ENCODE data around the gene PSD2.

PSD2 gene

DNA sequence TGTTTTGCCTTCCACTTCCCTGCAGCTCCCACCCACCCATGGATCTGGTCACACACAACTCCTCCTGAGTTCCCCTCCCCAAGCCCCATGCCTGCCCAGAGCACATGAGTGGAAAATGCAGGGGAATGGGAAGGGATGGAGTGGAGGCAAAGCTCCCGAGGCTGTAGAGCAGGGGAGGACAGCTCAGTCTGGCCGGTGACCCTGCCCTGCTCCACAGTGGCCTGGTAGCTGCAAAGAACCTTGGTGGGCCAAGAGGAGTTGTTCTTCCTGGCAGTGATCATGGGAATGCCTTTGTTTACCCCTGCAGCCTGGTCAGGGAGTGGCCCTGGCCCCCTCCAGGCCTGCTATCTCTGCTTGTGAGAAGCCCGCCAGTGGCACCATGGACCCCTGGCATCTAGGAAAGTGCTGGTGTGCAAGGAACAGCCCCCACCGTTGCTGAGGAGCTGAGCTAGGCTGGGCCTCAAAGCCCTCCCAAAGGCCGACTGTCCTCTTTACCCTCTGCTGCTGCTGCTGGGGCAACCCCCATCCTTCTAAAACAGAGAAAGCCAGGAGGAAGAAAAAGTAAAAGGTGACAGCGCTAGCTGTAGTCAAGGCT lies 60.4 kb downstream of the PSD2 start:
- no peaks in the 10 kb centered on the region for H3K9me3 Mint-ChIP-seq
- no peaks in the 10 kb centered on the region for H3K27me3 Mint-ChIP-seq
- no peaks in the 10 kb centered on the region for H3K4me1 Mint-ChIP-seq (ENCODE audit: low read depth)
- no peaks in the 10 kb centered on the region for H3K36me3 Mint-ChIP-seq (ENCODE audit: low read depth)
- H3K27ac Mint-ChIP-seq: no peak overlapping the region
- no peak overlapping the region for H3K4me3 Mint-ChIP-seq

DNA sequence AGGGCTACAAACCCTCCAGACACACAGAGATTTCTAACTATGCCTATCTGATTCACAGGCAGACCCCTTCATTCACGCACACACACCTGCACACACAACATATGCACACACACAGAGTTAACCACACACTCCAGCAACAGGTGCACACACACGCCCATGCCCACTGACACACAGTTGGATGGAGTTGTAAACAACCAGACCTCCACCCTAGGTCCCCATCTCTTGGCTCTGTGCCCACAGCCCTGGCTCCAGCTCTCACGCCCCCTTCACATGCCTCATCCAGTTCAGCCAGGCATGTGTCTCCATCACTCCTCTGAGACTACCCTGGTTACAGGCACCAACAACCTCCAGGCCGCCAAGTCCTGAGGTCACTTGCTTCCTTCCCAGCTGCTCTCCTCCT lies 61.1 kb downstream of the PSD2 start:
- Mint-ChIP-seq H3K27ac (no peak overlapping the region), H3K4me1 (ENCODE audit: low read depth) (no peaks in the 10 kb centered on the region), H3K4me3 (no peak overlapping the region), H3K36me3 (ENCODE audit: low read depth) (no peaks in the 10 kb centered on the region), H3K9me3 (no peaks in the 10 kb centered on the region), H3K27me3 (no peaks in the 10 kb centered on the region)

DNA sequence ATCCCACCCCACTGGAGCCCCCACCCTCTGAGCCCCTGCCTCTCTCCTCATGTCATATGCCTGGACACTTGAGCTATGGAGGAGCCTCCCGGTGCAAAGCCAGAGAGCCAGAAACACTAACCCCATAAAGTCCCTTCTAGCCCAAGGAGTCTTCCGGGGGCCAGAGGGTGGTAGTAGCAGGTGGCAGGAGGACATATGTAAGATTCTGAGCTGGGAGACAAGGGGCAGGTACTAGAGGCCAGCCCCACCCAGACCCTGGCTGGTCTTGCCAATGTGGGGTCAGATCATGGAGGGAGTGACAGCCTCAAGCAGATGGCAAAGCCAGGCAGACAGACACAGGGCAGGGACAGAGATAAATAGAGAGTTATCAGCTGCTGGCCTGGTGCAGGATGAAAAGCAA lies 63.4 kb downstream of the PSD2 start:
- no peak overlapping the region for H3K27ac Mint-ChIP-seq
- H3K27me3 Mint-ChIP-seq: no peaks in the 10 kb centered on the region
- no peak overlapping the region for H3K4me3 Mint-ChIP-seq
- H3K9me3 Mint-ChIP-seq: no peaks in the 10 kb centered on the region
- H3K4me1 Mint-ChIP-seq (ENCODE audit: low read depth): no peaks in the 10 kb centered on the region
- H3K36me3 Mint-ChIP-seq (ENCODE audit: low read depth): no peaks in the 10 kb centered on the region

DNA sequence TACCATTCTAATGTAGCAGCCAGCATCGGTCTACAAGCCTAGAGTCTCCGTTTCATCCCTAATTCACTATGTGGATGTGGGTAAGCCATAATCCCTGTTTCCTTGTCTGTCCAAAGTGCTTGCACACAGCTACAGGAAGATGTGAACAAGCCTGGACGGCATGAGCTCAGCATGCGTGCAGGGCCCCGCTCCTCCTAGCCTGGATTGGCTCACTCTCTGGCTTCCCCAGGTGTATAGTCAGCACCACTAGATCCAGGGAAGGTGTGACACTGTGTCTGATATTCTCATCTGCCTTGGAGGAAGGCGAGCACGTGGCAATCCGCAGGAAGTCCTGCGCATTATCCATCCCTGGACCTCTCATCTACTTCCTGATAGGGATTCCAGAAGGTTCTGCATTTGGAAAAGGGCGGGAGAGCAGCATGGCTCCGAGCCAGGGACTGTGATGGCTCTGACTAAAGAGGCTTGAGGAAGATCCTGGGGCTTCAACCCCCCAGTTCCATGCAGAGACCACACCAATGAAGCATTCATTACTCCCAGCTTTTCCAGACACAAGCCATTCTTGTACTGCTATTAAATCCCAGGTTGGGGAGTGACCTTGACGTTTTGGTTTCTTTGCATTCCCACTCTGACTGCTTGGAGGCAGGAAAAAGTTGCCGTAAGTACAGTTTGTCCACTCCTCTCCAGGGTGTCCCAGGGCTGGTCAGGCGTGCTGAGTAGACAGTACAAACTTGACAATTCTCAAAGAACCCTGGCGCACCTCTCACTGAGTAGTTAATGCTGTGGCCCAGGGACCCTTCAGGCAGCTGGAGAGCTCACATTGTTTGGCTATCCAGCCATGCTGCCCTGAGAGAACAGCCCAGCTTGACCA lies 65.6 kb downstream of the PSD2 start:
- Mint-ChIP-seq H3K4me1 (ENCODE audit: low read depth) (no peaks in the 10 kb centered on the region), H3K27ac (no peak overlapping the region), H3K9me3 (no peaks in the 10 kb centered on the region), H3K4me3 (no peak overlapping the region), H3K36me3 (ENCODE audit: low read depth) (no peaks in the 10 kb centered on the region), H3K27me3 (no peaks in the 10 kb centered on the region)

DNA sequence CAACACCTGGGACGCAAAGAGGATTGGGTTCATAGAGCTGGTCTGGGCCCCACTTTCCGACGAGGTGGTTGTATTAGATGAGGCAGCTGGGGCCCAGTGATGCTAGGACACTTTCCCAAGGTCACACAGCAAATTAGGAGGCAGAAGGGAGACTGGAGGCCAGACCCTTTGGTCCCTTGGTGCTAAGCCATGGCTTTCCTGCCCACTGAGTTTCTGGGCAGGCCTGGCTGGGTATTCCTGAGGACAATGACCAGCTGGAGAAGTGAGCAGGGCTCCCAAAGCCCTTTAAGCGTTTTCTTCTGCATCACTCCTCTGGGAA lies 66.2 kb downstream of the PSD2 start:
- H3K9me3 Mint-ChIP-seq: no peaks in the 10 kb centered on the region
- H3K27ac Mint-ChIP-seq: no peak overlapping the region
- H3K27me3 Mint-ChIP-seq: no peaks in the 10 kb centered on the region
- H3K4me1 Mint-ChIP-seq (ENCODE audit: low read depth): no peaks in the 10 kb centered on the region
- no peaks in the 10 kb centered on the region for H3K36me3 Mint-ChIP-seq (ENCODE audit: low read depth)
- H3K4me3 Mint-ChIP-seq: no peak overlapping the region

- Mint-ChIP-seq H3K9me3 (no peaks in the 10 kb centered on the region), H3K27me3 (no peaks in the 10 kb centered on the region), H3K27ac (no peak overlapping the region)
These were observed 66.7 kb downstream of the PSD2 start for GRCh38 chr5:139862313-139862712.

DNA sequence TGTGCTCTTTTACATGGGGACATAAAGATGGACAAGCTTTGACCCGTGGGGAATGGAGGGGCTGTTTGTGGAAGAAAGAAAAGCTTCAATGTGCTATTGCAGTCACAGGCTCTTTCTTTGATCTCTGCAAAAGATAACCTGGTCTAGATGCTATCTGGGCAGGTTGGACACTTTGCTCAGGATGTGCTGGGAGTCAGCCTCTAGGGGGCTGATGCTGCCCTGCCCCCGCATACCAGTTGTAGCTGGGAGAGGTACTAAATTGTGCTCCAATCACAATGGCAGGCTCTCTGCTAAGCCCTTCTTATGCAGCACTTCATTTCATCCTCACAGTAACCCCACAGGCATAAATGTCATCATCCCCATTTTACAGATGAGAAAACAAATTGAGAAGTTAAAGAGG lies 67.2 kb downstream of the PSD2 start:
- Mint-ChIP-seq H3K4me3 (no peak overlapping the region), H3K36me3 (ENCODE audit: low read depth) (no peaks in the 10 kb centered on the region), H3K27me3 (no peaks in the 10 kb centered on the region), H3K4me1 (ENCODE audit: low read depth) (no peaks in the 10 kb centered on the region), H3K27ac (no peak overlapping the region), H3K9me3 (no peaks in the 10 kb centered on the region)

More at GRCh38 chr5:139862313-139862712, 66.7 kb downstream of the PSD2 start:
- no peak overlapping the region for H3K4me3 Mint-ChIP-seq
- H3K4me1 Mint-ChIP-seq (ENCODE audit: low read depth): no peaks in the 10 kb centered on the region
- no peaks in the 10 kb centered on the region for H3K36me3 Mint-ChIP-seq (ENCODE audit: low read depth)

- Mint-ChIP-seq H3K4me3 (no peak overlapping the region), H3K9me3 (no peaks in the 10 kb centered on the region), H3K36me3 (ENCODE audit: low read depth) (no peaks in the 10 kb centered on the region), H3K27me3 (no peaks in the 10 kb centered on the region), H3K27ac (no peak overlapping the region), H3K4me1 (ENCODE audit: low read depth) (no peaks in the 10 kb centered on the region)
These were observed 67.8 kb downstream of the PSD2 start for GRCh38 chr5:139863361-139863760.

GRCh38 chr5:139863855-139864558 lies 68.4 kb downstream of the PSD2 start:
- no peak overlapping the region for H3K27ac Mint-ChIP-seq
- no peak overlapping the region for H3K4me3 Mint-ChIP-seq
- H3K9me3 Mint-ChIP-seq: no peaks in the 10 kb centered on the region
- no peaks in the 10 kb centered on the region for H3K4me1 Mint-ChIP-seq (ENCODE audit: low read depth)
- H3K36me3 Mint-ChIP-seq (ENCODE audit: low read depth): no peaks in the 10 kb centered on the region
- H3K27me3 Mint-ChIP-seq: no peaks in the 10 kb centered on the region

DNA sequence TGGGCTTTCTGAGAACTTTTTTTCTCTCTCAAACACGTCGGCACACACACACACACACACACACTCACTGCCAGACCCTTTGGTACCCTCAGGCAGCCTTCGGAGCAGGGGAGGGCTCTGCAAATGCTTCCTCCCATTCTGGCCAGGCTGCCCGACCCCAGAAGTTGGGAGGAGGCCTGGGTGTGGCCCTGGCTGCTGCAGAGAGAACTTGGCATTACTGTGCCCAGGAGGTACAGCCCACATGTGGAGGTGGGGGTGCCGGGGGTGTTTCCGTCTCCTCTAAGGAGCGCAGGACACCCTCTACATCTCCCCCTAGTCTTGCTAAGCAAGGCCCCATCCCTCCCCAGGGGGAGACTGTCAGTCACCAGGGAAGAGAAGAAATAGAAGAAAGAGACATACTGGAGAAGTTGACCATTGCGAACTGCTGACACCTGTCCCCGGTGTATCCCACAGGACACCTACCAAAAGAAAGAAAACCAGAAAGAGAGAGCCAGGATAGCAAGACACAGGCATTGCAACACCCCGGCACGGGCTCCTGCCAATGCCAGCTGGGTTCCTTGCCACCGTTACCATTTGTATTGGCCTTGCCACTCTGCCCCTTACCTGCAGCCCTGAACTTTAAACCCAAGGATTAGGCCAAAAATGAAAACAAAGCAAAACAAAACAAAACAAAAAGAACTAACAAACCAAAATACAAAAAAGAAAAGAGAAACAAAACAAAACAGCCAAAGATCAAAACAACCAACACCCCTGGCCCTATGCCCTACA lies 69.3 kb downstream of the PSD2 start:
- Mint-ChIP-seq H3K4me1 (ENCODE audit: low read depth) (no peaks in the 10 kb centered on the region), H3K27me3 (no peaks in the 10 kb centered on the region), H3K36me3 (ENCODE audit: low read depth) (no peaks in the 10 kb centered on the region)

GRCh38 chr5:139867109-139867508 lies 71.5 kb downstream of the PSD2 start:
- no peaks in the 10 kb centered on the region for H3K27me3 Mint-ChIP-seq
- no peaks in the 10 kb centered on the region for H3K9me3 Mint-ChIP-seq
- H3K27ac Mint-ChIP-seq: no peak overlapping the region

More for the DNA sequence above, 69.3 kb downstream of the PSD2 start:
- no peaks in the 10 kb centered on the region for H3K9me3 Mint-ChIP-seq
- no peak overlapping the region for H3K27ac Mint-ChIP-seq
- H3K4me3 Mint-ChIP-seq: no peak overlapping the region

DNA sequence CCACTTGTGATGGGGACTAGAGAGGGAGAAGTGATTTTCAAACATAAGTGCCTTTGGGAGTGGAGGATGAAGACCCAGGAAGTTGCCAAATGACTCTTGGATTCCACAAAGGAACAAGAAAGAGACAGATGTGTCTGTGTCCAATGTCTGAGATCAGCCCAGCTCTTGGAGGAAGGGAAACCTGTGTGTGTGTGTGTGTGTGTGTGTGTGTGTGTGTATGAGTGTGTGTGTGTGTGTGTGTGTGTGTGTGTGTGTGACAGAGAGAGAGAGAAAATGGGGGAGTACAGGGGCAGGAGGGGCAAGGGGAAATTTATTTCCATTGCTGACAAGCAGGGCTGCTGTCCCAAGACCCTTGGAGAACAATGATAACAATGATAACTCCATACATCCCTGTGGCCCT lies 72.0 kb downstream of the PSD2 start:
- Mint-ChIP-seq H3K27ac (no peak overlapping the region), H3K36me3 (ENCODE audit: low read depth) (no peaks in the 10 kb centered on the region), H3K4me1 (ENCODE audit: low read depth) (no peaks in the 10 kb centered on the region), H3K4me3 (no peak overlapping the region), H3K27me3 (no peaks in the 10 kb centered on the region), H3K9me3 (no peaks in the 10 kb centered on the region)

More at GRCh38 chr5:139867109-139867508, 71.5 kb downstream of the PSD2 start:
- no peaks in the 10 kb centered on the region for H3K4me1 Mint-ChIP-seq (ENCODE audit: low read depth)
- no peak overlapping the region for H3K4me3 Mint-ChIP-seq
- H3K36me3 Mint-ChIP-seq (ENCODE audit: low read depth): no peaks in the 10 kb centered on the region

DNA sequence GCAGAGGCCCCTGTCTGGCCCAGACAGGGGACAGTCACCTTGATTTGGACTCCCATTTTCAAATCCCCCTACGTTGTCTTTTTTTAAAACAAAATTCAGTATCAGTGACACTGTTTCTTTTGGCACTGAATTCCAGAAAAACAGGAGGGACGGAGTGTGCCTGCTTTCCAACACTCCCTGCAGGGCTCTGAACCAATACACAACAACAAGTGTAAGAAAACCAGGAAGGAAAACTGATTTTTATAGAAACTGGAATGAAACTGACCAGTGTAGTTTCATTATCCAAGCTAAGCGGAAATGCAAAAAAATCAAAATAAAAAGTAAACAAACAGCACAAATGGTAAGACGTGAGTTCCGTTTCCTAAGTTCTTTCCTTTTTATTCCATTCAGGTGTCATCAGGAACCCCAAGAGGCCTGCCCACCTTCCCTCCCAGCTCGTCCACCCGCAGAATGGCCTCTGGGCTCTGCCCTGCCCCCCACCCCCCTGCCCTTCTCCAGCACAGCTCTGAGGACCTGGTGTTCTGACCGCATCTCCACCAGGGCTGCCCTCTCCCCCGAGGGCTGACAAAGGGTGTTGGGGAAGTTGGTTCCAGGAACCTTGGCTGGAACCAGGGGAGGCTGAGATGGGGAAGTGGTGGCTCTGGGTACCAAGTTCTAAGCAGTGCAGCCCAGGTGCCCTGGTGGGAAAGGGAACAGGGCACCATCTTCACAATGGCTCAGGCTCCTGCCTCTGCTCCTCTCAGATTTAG lies 73.6 kb downstream of the PSD2 start:
- Mint-ChIP-seq H3K4me3 (no peak overlapping the region), H3K27me3 (peaks cover 2% of the 10 kb centered on the region), H3K36me3 (ENCODE audit: low read depth) (no peaks in the 10 kb centered on the region), H3K9me3 (no peaks in the 10 kb centered on the region), H3K27ac (no peak overlapping the region), H3K4me1 (ENCODE audit: low read depth) (no peaks in the 10 kb centered on the region)

- Mint-ChIP-seq H3K36me3 (ENCODE audit: low read depth) (no peaks in the 10 kb centered on the region), H3K9me3 (no peaks in the 10 kb centered on the region), H3K27ac (no peak overlapping the region), H3K4me1 (ENCODE audit: low read depth) (no peaks in the 10 kb centered on the region), H3K27me3 (peaks cover 8% of the 10 kb centered on the region), H3K4me3 (no peak overlapping the region)
These were observed 75.1 kb downstream of the PSD2 start for GRCh38 chr5:139870677-139871076.

Data from stimulated activated naive CD8-positive, alpha-beta T cell treated with anti-CD3 and anti-CD28 coated beads, Interleukin-15, Interleukin-2, amounts not matched to agents 100 ng/mL and 50 ng/mL, for 24 hours (primary cell).